Fibroblast of lung (primary cell): ENCODE measurements around the gene NEGR1.

ENCODE experiments used
- CTCF ChIP-seq, 2 donors: IDR thresholded peaks in 1 of 2; conservative IDR thresholded peaks in 1 of 2; 1 replicate in 1 of 2; 2 replicates in 1 of 2; pipeline ENCODE4 v1.5.1; 2011 to 2012; ENCODE audit warnings: low read length in 2 of 2, control low read depth in 1 of 2, inconsistent platforms in 1 of 2, low read depth in 1 of 2, mild to moderate bottlenecking in 1 of 2
- EZH2 ChIP-seq: IDR thresholded peaks from 2 replicates; pipeline ENCODE4 v1.5.1; 2012; ENCODE audit warnings: low read length, control low read depth, mild to moderate bottlenecking; ENCODE audit errors: missing control alignments

- TF ChIP-seq CTCF (conservative IDR thresholded peaks at IDR 0.05 in 1 of 2, IDR thresholded peaks at IDR 0.05 in 1 of 2; ENCODE audit: low read depth in 1 of 2, low read length in 2 of 2) (no peak), EZH2 (no peak)
Measured at GRCh38 chr1:72322910-72323309, 40.6 kb upstream of the NEGR1 start.
